GM21367 (cell line): ENCODE data around the gene CDKAL1.
"Not testable (repeated sequence)": the region's sequence is repeated elsewhere in the genome, so short reads cannot be mapped to it uniquely, and the experiment has no call there.

ENCODE experiments used
- ATAC-seq: cut with Tn5 transposase; IDR thresholded peaks from one replicate; pipeline ENCODE4 v1.9.1; 2021; ENCODE audit not compliant: unreplicated experiment

CDKAL1 gene

DNA sequence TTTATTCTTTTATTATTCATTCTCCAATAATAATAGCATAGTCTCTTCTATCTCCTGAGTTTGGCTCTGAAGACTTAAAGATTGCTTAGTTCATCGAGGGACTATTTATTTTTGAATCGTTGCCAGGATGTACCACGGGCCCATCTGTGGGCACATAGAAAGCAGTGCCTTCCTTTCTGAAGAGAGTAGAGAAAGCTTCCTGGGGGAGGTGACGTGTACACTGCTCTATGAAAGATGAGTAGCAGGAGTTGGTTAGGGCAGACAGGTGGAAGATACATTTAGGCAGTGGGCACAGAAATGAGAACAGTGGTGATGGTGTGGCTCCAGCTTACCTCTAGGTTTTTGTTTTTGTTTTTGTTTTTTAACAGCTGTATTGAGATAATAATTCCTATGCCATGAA lies 98.4 kb downstream of the CDKAL1 start:
- no peak for ATAC-seq

DNA sequence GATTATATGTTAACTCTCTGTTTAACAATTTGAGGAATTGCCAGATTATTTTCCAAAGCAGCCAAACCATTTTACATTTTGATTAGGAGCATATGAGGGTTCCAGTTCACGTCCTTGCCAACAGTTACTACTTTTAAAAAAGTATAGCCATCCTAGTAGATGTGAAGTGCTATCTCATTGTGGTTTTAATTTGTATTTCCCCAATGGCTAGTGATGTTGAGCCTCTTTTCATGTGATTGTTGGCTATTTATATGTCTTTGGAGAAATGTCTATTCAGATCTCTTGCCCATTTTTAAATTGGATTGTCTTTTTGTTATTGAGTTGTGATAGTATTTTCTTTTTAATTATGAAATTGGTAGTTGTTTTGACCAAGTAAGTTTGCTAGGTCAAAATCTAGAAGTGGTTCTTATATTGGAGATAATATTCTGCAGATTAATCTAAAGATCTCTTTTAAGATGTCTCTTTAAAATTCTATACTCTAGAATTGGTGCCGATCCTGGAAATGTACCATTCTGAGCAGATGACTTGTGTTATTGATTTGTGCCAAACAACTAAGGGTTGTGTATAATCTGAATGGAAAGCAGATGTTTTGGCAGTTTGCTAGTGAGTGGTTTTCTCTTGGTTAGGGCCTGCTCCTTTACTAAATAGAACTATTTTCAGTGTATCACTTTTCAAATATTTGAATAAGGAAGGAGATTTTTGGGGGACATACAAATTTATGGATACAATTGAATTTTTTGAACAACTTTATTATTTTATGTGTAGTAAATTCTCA lies 99.5 kb downstream of the CDKAL1 start:
- ATAC-seq = no peak

DNA sequence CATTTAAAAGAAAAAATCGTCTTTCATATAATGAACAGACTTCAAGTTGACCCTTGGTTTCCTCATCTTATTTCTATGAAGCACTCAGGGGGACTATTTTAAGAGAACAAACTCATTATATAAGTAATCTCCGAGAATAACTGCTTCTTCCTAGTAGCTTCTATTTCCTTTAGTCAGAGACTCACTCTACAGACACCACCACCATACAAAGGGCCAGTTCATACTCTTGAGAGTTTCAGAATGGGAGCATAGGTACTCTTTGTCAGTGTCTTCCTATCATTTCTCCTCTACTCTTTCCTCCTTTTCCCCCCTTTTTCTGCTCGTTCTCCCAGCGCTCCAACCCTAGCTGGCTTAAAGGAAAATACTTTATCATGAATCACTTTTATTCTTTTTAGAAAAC lies 104.9 kb downstream of the CDKAL1 start:
- ATAC-seq = no peak

GRCh38 chr6:20640181-20640580 lies 105.9 kb downstream of the CDKAL1 start:
- ATAC-seq = no peak

DNA sequence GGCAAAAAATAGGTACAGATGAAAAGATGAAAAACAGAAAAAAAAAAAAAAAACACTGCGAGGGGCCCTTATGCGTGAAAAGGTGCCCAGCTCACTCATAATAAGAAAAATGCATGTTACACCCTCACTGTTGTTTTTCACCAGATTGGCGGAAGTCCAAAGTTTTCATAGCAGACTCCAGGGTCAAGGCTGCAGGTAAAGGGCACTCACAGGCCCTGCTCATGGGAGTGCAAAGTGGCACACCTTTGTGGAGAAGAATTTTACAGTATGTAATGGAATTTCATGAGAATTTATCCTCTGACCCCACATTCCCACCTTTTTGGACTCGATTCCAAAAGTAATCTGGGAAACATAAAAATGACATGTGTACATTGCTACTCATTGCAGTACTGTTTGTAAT lies 108.2 kb downstream of the CDKAL1 start:
- ATAC-seq = no peak

DNA sequence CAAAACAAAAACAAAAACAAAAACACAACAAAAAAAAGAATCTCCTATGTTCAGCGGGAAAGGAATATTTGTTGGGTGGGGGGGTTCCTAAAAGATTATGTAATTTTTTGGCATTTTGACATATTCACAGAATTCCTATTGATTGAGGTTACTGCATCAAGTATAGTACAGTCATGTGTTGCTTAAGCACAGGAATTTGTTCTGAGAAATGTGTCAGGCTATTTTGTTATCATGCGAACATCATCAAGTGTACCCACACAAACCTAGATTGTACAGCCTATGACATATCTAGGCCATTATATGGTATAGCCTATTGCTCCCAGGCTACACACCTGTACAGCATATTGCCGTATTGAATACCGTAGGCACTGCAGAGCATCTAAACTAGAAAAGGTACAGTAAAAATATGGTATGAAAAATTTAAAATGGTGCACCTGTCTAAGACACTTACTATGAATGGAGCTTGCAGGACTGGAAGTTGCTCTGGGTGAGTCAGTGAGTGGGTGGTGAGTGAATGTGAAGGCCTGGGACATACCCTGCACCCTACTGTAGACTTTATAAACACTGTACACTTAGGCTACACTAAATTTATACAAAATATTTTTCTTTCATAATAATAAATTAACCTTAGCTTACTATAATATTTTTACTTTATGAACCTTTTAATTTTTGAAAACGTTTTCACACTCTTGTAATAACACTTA lies 110.6 kb downstream of the CDKAL1 start:
- no peak for ATAC-seq

GRCh38 chr6:20645572-20645971 lies 111.3 kb downstream of the CDKAL1 start:
- ATAC-seq = not testable (repeated sequence)

- no peak for ATAC-seq
Observed at GRCh38 chr6:20647585-20647984, 113.3 kb downstream of the CDKAL1 start.

- not testable (repeated sequence) for ATAC-seq
Observed at GRCh38 chr6:20649696-20650470, 115.6 kb downstream of the CDKAL1 start.

DNA sequence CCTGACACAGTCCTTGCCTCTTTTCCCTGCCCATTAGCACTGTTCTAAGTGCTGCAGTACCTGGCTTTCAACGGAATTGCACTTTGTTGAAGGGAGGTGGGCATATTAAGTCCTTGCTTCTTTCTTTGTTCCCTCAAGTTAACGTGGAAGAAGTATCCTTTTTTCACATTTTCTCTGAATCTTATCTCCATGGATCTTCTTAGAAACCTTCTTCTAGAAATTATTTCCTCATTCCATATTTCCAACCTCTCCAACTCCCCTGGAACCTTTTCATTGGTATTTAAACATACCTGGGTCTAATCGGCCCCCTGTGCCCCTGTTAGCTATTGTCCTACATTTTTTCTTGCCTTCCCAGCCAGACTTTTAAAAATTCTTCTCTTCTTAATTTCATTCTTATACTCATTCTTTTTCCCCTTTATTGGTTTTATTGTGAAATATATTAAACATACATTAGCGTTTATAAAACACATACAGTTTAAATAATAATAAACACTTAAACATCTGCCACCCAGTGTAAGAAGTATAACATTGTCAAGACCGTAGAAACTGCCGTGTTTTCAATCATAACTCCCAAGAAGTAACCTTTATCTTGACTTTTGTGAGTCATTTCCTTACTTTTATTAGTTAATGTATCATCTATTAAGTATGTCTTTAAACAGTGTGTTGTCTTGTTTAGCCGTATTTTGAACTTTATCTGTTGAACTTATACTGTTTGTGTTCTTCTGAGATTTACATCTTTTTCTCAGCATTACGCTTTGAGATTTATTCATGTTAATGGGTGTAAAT lies 118.2 kb downstream of the CDKAL1 start:
- no peak for ATAC-seq

- no peak for ATAC-seq
Observed at GRCh38 chr6:20653085-20653479, 118.8 kb downstream of the CDKAL1 start.

DNA sequence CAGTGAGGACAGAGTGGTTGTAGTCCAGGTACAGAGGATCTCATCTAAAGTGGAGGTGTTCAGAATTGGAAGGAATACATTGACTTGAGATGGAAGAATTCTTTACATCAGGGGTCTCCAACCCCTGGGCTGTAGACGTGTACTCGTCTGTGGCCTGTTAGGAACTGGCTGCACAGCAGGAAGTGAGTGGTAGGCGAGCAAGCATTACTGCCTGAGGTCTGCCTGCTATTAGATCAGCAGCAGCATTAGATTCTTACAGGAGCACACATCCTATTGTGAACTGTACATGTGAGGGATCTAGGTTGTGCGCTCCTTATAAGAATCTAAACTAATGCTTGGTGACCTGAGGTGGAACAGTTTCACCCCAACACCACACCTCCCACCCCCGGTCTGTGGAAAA lies 121.1 kb downstream of the CDKAL1 start:
- no peak for ATAC-seq

GRCh38 chr6:20657274-20657800 lies 123.1 kb downstream of the CDKAL1 start:
- ATAC-seq = no peak

DNA sequence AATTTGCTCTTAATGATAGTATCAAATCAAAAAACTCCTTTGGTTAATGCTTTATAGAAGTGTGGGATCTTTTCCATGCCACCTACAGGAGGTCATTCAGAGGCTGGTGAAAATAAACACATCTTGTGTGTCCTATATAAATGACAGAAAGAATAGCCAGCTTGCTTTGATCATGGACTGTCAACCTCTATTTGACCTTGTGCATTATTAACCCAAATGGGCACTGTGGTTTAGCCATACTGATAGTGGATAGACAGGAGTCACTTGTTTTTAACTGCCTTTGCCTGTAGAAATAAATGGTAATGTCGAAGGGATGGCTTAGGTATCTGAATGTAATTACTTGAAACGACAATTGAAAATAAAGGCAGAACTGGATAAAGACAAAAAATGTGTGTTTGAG lies 123.8 kb downstream of the CDKAL1 start:
- ATAC-seq = no peak

- ATAC-seq = no peak
Observed at GRCh38 chr6:20658516-20658915, 124.3 kb downstream of the CDKAL1 start.

DNA sequence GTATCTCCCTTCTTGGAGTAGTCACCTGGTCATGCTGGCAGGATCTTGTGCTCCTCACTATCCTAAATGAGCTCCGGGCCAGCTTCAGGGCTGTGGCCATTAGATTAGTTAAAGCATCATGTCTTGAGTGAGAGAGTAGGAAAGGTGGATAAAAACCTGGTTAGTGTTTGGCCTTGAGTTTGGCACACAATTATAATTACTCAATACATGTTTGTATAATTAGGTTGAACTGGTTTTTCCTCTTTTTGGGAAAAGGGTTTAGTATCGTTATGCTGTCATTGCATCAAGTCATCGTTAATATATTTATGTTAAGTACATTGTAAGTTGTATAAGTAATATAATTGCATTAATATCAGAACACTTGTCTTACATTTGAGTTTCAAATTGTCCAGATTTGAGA lies 126.3 kb downstream of the CDKAL1 start:
- no peak for ATAC-seq

GRCh38 chr6:20661721-20662120 lies 127.5 kb downstream of the CDKAL1 start:
- ATAC-seq = no peak

GRCh38 chr6:20664250-20664649 lies 130.0 kb downstream of the CDKAL1 start:
- no peak for ATAC-seq

DNA sequence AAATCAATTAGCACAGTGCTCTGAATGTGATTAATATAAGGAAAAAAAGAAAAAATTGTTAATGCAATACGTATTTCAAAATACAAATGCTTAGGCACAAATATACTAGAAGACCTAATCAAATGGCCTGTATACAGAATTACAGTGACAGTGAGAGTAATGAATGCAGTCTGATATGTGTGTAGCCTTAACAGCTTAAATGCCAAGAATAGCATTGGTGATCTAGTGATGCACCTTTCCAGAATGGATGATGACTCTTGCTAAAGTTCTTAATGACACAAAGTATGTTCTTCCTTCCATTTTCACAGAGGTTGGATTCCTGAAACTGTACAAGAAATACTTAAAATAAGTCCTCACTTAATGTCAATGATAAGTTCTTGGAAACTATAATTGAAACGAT lies 131.0 kb downstream of the CDKAL1 start:
- ATAC-seq = no peak

DNA sequence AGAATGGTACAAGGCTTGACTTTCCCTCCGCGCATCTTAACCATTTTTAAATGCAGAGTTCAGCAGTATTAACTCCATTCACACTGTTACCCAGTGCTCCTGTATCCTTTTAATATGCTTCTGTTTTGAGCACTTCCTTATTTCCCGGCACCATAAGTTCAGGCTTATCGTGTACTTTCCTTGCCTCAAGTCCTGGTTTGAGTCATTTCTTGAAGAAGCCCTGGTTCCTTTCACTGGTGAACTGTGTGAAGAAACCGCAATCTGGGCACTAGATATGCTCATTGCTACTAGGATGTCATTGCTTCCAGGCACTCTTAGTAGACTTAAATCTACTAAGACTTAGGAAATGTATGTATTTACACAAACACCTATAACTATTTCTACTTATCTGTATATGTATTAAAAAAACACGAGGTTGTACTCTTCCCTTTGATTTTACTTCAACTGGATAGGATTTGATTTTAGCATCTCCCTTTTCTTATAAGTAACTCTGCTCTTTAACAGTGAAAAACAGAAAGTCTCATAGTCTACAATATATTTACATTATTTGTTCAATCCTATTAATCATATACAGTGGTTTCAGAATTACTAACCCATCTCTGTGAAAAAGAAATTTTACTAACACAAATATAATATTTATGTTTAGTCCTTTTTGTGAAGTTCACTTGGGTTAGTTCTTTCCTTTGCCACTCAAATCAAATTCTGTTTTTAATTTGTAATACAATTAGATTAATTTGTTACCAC lies 135.5 kb downstream of the CDKAL1 start:
- ATAC-seq = peak; percentile 89
